PC-9 (cell line): ENCODE measurements around the gene INS.

Source experiments
- EZH2 ChIP-seq: fragments of 200-600 bp; sonication (generic); IDR thresholded peaks from 2 replicates; pipeline ENCODE4 v1.8.0; 2017; ENCODE audit warnings: antibody characterized with exemption, low read depth
- TF ChIP-seq, protein P1 (sequence below): fragments of 200-600 bp; sonication (generic); conservative IDR thresholded peaks from 2 replicates; pipeline ENCODE4 v1.6.1; 2017; ENCODE audit warnings: mixed run types, antibody characterized with exemption, mild to moderate bottlenecking, moderate library complexity

DNA sequence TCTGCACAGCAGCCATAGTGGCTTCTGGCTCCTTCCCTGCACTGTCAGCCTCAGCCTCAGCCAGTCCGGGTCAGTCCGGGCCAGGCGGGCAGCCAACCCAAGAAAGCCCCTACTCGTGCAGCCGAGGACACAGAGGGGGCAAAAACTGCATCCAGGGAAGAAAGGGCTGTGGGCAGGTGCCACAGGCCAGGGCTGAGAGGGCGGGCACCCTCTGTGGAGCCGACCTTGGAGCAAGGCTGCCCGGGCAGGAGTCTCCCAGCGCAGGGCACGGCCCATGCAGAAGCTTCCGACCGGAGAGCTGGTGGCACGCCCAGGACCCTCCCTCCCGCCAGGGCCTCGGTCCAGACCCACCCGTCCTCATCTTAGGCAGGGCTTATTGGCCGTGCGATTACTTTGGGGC, 21.1 kb upstream of the INS start:
- TF ChIP-seq, protein P1, sequence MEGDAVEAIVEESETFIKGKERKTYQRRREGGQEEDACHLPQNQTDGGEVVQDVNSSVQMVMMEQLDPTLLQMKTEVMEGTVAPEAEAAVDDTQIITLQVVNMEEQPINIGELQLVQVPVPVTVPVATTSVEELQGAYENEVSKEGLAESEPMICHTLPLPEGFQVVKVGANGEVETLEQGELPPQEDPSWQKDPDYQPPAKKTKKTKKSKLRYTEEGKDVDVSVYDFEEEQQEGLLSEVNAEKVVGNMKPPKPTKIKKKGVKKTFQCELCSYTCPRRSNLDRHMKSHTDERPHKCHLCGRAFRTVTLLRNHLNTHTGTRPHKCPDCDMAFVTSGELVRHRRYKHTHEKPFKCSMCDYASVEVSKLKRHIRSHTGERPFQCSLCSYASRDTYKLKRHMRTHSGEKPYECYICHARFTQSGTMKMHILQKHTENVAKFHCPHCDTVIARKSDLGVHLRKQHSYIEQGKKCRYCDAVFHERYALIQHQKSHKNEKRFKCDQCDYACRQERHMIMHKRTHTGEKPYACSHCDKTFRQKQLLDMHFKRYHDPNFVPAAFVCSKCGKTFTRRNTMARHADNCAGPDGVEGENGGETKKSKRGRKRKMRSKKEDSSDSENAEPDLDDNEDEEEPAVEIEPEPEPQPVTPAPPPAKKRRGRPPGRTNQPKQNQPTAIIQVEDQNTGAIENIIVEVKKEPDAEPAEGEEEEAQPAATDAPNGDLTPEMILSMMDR: no peak
- no peak for TF ChIP-seq EZH2
